ENCODE measurements around the gene MYRIP.

DNA sequence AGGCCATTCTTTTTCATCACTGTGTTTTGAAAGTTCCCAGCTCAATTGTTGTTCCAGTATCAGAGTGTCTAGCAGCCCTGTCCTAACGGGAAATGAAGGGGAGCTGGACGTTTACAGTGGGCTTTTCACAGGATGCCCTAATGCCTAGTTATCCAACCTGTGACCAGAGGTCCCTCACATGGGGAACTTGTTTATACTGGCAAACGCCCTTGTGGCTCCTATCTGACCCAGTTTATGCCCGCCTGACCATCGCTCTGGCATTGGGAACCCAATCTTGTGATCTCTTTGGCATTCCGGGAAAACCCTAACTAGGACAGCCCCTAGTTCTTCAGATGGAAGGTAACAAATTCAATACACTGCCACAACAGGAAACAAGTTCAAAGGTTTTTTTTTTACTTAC, 14.5 kb upstream of the MYRIP start:
- TF ChIP-seq, protein P1, sequence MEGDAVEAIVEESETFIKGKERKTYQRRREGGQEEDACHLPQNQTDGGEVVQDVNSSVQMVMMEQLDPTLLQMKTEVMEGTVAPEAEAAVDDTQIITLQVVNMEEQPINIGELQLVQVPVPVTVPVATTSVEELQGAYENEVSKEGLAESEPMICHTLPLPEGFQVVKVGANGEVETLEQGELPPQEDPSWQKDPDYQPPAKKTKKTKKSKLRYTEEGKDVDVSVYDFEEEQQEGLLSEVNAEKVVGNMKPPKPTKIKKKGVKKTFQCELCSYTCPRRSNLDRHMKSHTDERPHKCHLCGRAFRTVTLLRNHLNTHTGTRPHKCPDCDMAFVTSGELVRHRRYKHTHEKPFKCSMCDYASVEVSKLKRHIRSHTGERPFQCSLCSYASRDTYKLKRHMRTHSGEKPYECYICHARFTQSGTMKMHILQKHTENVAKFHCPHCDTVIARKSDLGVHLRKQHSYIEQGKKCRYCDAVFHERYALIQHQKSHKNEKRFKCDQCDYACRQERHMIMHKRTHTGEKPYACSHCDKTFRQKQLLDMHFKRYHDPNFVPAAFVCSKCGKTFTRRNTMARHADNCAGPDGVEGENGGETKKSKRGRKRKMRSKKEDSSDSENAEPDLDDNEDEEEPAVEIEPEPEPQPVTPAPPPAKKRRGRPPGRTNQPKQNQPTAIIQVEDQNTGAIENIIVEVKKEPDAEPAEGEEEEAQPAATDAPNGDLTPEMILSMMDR (IDR thresholded peaks at IDR 0.05; ENCODE audit: low read depth, low read length), result no peak
- no peak for TF ChIP-seq EZH2phosphoT487 (IDR thresholded peaks at IDR 0.05; ENCODE audit: low read depth)

All from OCI-LY3 (cell line).